CD4-positive, alpha-beta T cell treated with Interferon gamma for 1 hour (primary cell): Measurements from ENCODE around the gene C10orf67.
A peak's percentile ranks its signal among the peaks of the same experiment; 100 is the strongest.

Source experiments
- DNase-seq: peaks from one replicate; pipeline ENCODE4 v3.0.0-alpha.2; 2020

The C10orf67 gene

DNA sequence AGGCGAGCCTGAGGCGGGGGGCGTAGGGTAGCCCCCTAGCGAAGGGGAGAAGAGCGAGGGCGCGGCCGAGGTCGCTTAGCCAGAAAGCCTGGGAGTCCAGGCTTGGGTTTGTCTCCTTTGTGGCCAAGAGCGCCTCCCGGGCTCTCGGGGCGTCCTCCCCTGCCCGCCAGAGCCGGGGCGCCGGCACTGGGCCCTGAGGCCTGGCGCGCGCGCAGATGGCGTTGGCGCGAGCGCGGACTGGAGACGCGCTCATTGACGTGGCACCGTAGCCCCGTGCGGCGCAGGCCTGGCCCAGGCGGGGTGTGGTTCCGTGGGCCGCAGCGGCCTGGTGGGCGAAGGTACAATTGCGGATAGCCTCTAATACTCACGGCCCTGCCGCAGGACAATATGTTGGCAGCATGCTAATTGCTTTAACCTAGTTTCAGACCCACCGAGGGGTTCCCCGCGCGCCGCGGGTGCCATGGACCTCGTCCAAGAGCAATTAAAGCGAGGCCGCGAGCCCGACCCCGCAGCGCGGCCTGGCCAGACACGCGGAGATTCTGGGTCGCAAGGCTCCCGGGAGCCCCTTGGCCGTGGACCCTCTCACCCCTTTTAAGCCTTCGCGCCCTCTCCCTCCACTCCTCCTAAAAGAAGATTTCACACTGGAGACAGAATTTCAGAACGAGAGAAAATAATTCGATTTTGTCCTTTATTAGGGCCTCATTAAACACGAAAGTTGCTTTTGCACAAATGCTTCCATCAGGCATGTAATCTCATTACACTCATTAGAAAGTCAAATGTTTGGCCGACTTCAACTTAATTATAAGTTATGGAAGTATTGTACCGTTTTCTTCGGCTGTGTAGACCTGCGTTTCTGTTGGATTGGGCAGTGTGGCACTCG, 149.4 kb downstream of the C10orf67 start:
- no peak for DNase-seq

DNA sequence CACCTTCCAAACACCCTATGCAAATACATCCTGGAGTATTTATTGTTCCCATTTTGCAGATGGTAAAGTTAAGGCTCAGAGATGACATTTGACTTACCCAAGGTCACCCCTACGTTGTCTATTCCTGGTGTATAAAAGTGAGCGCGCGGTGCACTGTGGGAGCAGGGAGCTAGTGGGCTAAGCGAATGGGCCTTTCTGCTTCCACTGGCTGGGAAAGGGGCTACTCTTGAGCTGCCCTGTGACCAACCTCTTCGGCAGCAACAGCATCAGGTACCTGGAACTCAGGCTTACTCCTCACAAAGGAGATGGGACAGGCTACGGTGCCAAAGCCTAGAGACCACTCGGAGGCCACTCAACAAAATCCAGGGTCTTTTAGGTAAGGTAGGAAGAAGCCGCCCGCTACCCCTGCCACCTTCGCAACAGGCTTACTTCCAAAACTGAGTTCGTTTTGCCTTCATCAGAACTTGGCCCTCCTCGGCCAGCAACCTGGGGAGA, 150.1 kb downstream of the C10orf67 start:
- DNase-seq, result no peak

DNA sequence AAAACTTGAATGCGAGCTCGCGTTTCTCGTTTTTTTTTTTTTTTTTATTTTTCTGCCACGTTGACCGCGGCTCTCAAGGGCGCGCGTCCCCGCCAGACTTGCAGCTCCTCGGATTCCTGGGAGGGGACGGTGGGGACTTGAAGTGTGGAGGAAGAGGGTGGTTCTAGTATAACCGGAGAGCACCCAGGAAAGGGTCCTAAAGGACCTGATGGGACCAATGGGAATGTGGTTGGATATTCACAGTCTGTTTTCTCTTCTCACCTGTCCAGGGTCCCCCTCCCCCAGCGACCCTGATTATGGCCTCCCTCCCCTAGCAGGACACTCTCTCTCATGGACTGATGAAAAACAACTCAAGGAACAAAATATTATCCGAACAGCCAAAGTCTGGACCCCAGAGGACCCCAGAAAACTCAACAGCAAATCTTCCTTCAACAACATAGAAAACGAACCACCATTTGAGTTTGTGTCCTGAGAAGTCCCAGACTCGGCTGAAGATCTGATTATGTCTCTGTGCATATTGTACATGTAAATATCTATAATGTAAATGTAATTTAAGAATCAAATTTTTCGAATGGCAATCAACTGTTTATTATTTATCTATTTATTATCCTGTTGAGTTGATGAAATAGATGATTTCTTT, 151.0 kb downstream of the C10orf67 start:
- DNase-seq, result no peak

DNA sequence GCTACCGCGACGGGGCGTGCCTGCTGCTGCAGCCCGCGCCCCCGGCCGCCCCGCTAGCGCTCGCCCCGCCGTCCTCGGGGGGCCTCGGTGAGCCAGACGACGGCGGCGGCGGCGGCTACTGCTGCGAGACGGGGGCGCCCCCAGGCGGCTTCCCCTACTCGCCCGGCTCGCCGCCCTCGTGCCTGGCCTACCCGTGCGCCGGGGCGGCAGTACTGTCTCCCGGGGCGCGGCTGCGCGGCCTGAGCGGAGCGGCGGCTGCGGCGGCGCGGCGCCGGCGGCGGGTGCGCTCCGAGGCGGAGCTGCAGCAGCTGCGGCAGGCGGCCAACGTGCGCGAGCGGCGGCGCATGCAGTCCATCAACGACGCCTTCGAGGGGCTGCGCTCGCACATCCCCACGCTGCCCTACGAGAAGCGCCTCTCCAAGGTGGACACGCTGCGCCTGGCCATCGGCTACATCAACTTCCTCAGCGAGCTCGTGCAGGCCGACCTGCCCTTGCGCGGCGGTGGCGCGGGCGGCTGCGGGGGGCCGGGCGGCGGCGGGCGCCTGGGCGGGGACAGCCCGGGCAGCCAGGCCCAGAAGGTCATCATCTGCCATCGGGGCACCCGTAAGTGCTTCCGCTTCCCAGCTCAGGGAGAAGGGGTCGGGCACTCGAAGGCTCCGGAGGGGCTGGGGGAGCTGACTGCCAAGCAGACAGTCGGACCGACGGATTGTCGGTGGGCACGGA, 151.7 kb downstream of the C10orf67 start:
- DNase-seq, result no peak

DNA sequence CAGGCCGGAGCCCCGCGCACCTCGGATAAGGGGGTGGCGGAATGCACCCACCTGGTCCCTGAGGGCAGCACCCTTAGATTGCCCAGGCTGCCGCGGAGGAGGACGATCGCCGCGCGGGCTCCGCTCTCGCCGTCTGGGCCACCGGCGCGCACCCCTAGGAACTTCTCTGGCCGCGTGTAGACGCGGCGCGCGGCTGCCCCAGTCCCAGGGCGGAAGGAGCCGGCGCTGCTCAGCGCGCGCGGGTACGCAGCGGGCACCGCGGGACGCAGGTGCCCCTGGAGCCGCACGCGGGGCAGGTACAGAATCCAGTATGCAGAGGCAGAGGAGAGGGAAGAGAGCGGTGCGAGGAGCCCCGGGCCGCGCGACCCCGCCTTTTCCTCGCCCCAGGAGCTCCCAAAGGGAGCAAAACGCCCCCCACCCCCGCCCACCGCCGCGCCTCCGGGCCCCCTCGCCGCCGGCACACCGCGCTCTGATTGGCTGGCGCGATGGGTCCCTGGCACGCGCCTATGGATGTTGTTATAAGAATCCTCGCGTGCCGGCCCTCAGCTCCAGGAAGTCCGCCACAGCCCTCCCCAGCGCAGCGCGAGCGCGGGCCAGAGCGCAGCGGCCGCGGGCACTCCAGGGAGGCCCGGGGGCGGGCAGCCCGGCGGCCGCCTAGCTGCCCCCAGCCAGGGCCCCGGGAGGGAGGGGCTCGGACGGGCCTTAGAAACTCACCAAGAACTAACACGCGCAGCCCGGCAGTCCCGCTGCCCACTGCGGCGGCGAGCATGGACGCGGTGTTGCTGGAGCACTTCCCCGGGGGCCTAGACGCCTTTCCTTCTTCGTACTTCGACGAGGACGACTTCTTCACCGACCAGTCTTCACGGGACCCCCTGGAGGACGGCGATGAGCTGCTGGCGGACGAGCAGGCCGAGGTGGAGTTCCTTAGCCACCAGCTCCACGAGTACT, 152.6 kb downstream of the C10orf67 start, which contains the start of gene PTF1A:
Gene PTF1A (plus strand): TSS at position 549 of the 948 bp plus-strand sequence. CDS start 219 bp downstream, at position 768.
- DNase-seq, result no peak

DNA sequence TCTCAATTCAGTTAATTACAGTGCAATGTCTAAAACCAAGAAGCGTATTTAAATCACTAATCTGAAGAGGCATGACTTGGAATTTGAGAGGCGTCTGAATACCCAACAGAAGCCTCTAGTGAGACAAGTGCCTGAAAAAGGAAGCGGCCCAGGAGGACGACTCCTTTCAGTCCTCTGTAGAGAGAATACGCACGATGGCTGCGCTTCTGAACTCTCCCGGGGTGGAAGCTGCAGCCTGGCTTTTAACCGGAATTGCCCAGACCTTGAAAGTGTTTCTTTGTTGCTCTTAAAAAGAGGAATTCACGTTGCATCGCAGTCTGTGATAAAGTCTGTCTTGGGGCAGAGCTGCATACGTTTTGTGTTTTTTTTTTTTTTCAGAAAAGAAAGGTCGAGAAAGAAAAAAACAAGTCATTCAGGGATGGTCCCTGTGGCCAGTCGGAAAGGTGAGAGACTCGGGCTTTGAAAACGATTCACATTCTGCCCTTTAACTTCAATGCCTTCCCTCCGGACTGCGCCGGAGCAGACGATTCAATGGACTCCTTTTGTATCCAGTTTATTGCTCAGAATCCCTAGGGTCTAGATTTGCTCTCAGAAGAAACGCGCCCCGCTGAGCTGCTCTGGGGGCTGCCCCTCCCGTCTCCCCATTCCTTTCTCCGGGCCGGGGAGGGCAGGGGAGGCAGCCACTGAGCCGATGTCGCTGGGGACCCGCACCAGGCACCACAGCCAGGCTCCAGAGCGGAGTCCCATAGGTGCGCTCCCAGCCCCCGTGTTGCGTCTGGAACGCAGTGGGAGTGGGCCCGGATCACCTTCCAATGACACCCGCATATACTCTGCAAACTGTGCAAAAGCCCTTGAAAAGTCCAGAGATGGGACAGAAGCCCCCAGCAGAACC, 153.5 kb downstream of the C10orf67 start:
- DNase-seq, result no peak

DNA sequence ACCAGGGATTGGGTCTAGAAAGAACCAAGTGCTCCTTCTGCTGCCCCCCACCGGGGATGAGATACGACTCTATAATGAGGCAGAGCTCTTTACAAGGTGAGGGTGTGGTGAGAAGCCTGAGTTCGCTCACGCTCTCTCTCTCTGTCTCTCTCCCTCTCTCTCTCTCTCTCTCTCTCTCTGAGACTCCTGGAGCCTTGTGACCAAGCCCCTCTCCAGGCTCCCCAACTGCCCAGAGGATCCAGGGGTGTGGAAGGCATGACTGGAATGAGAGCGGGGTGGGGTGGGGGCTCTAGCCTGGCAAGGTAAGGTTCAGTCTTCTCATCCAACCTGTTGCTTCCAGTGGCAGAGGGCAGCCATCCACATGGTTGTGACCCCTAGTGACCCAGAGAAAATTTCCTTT, 155.6 kb downstream of the C10orf67 start:
- no peak for DNase-seq

DNA sequence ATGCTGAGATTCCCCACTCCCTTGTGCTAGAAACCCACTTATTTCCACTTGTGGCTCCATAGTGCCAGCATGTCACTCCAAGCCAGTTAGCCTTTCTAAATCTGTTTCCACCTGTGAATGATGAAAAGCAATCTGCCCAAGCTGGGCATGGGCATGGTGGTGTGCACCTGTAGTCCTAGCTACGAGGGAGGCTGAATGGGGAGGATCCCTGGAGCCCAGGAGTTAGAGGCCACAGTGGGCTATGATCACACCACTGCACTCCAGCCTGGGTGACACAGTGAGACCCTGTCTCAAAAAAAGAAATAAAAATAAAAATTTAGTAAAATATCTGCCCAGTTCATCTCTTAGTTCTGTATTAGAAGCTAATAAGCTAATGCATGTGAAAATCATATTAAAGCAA, 157.4 kb downstream of the C10orf67 start:
- DNase-seq, result no peak

DNA sequence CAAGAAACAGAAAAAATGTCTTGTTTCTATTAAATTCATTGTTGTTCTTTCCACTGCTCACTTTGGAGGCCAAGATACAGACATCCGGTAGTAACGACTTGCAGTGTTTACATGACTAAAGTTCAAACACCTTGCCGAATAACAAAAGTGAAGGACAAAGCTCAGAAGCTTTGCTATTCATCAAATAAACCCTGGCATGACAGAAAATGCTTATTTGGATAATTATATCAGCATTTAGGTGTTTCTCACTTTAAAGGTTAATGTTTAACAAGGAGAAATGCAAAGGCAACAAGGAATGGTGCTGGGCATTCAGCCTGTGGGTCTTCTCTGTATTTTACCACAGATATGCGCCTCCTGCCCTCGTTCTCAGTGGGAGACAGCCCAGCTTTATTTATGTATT, 157.9 kb downstream of the C10orf67 start:
- no peak for DNase-seq

DNA sequence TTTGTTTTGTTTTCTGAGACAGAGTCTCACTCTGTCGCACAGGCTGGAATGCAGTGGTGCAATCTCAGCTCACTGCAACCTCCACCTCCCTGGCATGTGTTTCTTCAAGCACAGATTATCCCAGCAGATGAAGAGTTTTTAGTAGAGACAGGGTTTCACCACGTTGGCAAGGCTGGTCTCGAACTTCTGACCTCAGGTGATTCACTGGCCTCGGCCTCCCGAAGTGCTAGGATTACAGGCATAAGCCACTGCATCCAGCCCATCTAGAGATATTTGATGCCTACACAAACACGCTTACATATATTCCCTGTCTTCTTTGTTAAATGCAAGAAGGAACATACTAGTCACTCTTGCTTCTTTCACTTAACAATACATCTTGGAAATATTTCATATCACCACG, 158.4 kb downstream of the C10orf67 start:
- DNase-seq, result no peak

DNA sequence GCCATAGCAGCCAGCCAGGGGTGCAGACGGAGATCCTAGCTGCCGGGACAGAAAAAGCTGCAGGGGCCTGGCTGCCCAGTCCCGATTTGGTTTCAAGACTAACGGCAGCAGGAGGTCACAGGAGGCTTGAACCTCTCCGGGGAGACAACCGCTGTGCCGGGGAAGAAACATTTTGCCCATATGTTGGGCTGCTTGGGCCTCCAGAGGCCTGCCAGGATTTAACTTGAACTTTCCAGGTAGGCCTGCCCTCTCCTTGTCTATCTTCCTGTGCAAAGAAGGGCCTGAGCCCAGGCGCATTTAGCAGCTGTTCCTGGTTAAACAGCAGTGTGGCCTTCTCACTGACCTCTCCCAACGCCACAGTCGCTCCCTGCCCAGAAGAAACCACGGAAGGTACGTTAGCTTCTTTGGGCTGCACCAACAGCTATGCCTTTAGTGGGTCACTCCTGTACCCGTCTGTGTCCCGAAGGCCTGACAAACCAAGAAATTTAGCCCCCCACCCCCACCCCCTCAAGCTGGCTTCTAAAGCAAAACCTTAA, 169.6 kb downstream of the C10orf67 start:
- no peak for DNase-seq

DNA sequence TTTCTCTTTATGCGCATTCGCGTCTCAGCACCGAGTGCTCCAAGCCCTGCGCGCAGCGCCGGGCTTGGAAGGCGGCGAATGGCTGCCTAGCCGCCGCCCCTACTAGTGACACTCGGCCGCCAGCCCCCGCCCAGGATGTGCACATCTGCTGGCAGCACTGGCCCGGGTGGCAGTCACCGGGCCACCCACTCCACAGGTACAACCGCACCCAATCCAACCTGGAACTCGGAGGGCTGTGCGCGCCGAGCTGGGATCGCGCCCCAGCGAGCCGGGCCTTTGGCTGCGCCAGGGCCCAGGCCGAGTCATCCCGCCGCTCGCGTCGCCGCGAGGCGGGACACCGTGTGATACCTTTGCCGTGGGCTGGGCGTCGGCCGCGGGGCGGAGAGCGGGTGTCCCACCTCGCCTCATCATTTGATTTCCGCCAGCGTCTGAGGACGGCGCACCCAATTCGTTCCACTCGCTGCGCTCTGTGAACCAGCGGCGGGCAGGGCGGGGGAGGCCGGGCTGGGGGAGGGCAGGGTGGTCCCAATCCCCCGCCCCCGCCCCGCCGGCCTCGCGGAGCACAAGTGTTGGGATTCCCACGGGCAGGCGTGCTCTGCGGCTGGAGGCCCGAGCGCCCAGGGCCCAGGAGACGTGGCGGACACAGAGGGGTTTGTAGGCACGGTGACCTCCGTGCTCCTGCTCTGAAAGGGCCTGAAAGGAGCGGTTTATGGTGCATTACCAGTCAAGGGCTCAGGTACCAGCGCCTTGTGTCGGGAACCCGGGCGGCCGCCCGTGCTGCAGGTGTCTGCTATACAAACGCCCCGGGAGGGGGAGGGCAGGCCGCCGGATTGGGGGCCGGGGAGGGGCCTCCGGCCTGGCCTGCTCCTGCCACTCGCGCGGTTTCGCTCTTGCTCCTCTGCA, 170.3 kb downstream of the C10orf67 start:
- DNase-seq, result no peak

DNA sequence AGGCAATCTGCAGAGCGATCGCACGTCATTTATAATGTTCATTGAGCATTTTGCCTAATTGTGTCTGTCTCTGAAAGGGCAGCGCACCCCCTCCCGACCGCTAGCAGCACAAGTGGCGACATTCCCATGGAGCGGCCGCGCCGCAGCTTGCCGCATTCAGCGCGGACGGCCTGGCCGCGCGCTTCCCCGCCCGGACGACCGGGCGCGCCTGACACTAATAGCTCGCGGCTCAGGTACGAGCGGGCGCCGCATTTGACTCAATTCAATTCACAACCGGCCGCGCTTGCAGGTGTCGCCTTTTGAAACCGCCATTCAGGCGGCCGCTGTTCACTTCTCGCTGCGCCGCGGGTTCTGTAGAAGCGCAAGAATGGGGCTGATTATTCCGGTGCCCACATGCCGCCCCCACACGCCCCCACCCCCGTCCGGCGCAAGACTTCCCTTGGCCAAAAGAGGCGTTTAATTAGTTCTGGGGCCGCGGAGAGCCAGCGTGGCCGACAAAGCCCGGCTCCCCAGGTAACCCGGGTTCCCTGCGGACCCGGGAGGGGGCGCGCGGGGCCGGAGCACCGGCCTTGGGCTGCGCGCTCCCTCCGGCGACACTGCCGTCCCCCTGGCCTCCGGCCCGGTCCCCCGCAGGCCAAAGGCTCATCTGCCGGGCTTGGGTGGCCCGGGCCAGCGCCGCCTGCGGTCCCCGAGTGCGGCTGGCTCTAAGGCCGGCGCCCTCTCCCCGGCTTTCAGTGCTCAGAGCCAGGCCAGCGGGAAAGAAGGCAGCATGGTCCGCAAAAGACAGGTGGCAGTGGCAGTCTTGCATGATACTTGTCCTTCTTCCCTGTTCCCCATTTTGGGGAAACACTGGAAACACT, 171.2 kb downstream of the C10orf67 start:
- DNase-seq, result no peak

DNA sequence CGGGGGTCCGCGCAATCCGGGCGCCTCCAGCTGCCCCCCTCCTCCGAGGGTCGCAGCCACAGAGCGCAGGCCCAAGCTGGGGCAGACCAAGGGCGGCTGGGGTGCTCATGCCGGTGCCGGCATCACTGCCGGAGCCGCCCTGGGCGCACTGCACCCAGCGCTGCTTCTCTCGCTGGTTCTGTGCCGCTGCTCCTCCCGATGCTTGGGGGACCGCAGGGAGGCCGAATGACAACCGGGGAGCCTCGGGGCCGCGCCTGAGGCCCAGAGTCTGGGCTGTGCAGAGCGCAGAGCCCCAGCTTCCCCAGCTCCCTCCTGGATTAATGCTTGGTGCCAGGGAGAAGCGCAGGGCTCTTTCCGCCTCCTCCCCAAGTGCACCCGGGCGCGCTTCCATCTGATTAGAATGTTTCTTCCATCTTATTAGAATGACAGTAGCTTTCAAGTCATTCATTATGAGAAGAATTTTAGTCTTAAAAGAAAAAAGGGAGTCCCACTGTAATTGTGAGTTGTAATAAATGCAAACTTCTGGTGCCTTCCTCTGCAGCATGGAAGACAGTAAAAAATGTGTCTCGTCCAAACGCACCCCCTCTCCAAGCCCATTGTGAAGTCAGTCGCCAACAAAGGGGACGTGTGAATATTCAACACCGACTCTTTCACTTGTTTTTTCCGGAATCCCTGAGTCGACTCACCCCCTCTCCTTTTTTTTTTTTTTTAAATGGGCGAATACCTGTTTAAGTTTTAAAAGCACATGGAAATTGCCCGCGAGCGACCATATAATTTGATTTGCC, 172.0 kb downstream of the C10orf67 start:
- no peak for DNase-seq

DNA sequence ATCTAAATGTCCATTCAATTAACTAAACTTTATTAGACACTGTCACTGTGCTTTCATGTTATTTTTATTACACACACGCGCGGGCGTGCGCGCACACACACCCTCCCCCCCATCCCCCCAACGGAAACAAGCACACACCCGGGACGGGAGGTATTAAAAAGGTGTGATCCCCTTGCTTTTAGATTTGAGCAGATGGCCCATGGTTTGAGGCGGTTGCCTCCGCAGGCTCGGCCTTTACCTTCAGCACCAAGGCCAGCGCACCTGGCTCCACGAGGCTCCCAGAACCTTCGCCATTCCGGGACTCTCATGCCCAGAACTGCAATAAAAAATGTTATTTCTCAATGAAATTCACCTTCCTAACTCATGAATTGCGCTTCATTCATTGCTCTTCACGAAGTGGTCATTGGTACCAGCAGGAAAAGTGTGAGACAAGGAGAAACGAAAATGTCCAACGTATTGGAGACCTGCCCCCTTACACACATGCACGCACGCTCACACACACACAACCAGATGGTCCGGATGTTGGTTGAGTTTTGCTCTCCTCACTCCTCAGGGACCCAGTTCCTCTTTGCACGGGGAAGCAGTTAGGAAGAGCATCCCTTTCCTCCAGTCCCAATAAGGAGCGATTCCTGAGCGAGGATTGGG, 173.2 kb downstream of the C10orf67 start:
- DNase-seq, result no peak

DNA sequence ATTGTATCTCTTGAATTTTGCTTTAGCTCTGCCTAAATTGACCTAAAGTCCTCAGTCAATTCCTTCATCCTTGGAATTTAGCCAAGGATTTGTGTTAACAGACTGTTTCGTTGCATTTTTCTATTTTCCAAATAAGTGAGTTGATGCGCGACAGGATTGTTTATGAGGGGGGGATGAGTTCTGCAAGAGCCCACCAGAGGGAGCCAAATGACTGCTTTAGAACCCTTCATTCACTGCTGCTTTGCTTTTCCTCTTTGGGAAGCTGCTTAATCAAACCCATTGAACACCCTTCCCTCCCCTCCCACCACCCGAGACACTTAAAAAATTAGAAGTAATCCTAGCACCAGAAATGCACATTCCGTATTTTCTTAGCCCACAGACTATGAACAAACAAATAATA, 186.2 kb downstream of the C10orf67 start:
- peak; percentile 14 for DNase-seq

DNA sequence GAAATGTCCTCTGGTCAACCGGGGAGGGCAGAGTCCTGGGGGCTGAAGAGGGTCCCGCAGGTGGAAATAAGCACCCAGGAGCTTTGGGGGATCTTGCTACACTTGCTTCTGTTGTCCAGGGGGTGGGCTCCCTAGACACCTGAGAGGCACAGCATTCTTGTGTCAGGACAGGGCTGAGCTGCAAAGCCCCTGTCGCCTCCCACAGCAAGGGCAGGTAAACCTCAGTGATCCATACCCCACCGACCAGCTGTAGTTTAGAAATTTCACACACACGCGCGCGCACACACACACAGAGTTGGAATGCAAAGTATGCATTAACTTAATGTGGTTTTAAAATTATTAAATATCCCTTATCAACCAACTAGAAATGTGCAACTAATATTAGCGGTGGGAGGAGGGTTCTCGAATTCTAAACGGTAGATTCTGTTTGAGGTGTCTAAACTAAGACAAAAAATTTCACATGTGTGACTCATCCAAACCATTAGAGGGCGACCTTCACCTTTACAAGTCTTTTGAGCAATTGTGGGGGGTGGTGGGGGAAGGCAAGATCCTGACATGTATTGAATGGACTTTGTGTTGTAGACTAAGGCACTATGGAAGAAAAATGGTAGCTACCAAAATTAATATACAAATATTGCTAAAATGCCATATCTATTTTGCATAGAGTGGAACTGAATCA, 186.8 kb downstream of the C10orf67 start:
- DNase-seq, result no peak
